Panc1 (cell line): ENCODE data around the gene PFKL. TPM values are rescaled to one million over a fixed set of nuclear protein-coding genes. Genes with fewer than 3 reads are reported as not detected.

Experiments used
- ATAC-seq: fragments of 200-7000 bp; cut with Tn5 transposase; 2 replicates; pipeline ENCODE4 v1.9.1; 2020; ENCODE audit warnings: mild to moderate bottlenecking, moderate library complexity
- BruUV-seq: library from RNA; stranded (reverse); fragments of 400-500 nt; replicated peaks from 2 replicates; lab custom pipeline; 2021; lab: Mats Ljungman, UMichigan
- CTCF ChIA-PET: fragments of 300-600 bp; sonication (Branson Sonifier 250); formaldehyde crosslinking; loops from one replicate; lab custom pipeline; 2022; ENCODE audit warnings: antibody characterized with exemption; lab: Charles Lee
- POLR2A ChIA-PET: fragments of 300-600 bp; sonication (Branson Sonifier 250); formaldehyde crosslinking; loops from one replicate; lab custom pipeline; 2022; ENCODE audit warnings: antibody characterized with exemption; lab: Charles Lee
- DNase-seq: peaks from one replicate; pipeline ENCODE4 v3.0.0-alpha.2; 2010; ENCODE audit warnings: low read depth, low spot score
- H3K27ac ChIP-seq: 2 replicates; pipeline ENCODE4 v1.5.1; 2011; ENCODE audit warnings: mild to moderate bottlenecking, low read length, inconsistent platforms
- H3K27me3 ChIP-seq: fragments of 200-500 bp; sonication (Bioruptor generic); 2 replicates; pipeline ENCODE4 v1.6.0; 2014; ENCODE audit warnings: low read length, inconsistent platforms; ENCODE audit not compliant: control insufficient read depth, insufficient read depth
- H3K36me3 ChIP-seq: fragments of 200-500 bp; sonication (Bioruptor generic); 2 replicates; pipeline ENCODE4 v1.5.1; 2014; ENCODE audit warnings: inconsistent platforms, mild to moderate bottlenecking, low read length, moderate library complexity; ENCODE audit not compliant: control insufficient read depth, insufficient read depth
- H3K4me1 ChIP-seq: 2 replicates; pipeline ENCODE4 v1.5.1; 2011; ENCODE audit warnings: inconsistent platforms, mild to moderate bottlenecking, low read length, moderate library complexity; ENCODE audit not compliant: control insufficient read depth, insufficient read depth
- H3K4me3 ChIP-seq, 2 experiments: 2 replicates each; pipeline ENCODE4 v1.5.1; 2011 to 2012; ENCODE audit warnings: low read depth in 2 of 2, low read length in 2 of 2, mild to moderate bottlenecking in 2 of 2, inconsistent platforms in 1 of 2, moderate library complexity in 1 of 2
- H3K9me3 ChIP-seq: fragments of 200-500 bp; sonication (Bioruptor generic); 2 replicates; pipeline ENCODE4 v1.5.1; 2014; ENCODE audit warnings: low read depth, mild to moderate bottlenecking, inconsistent platforms, low read length, moderate library complexity; ENCODE audit not compliant: control insufficient read depth, insufficient read depth
- POLR2AphosphoS5 ChIP-seq: IDR thresholded peaks from 2 replicates; pipeline ENCODE4 v1.6.1; 2012; ENCODE audit warnings: mild to moderate bottlenecking, low read depth, low read length, moderate library complexity
- SIN3A ChIP-seq: IDR thresholded peaks from 2 replicates; pipeline ENCODE4 v1.6.1; 2012; ENCODE audit warnings: low read depth, mild to moderate bottlenecking, low read length, moderate library complexity, borderline replicate concordance; ENCODE audit not compliant: insufficient read depth
- TCF7L2 ChIP-seq: IDR thresholded peaks from 2 replicates; pipeline ENCODE4 v1.6.1; 2011; ENCODE audit warnings: mild to moderate bottlenecking, low read depth, low read length, inconsistent platforms
- in situ Hi-C: cut with HindIII; loops from 2 replicates; pipeline ENCODE4 v1.10.0; 2016; ENCODE audit warnings: low sequenced_read_pairs, low pct_unique_long_range_greater_than_20kb
- intact Hi-C: fragments of 100-400 bp; cut with micrococcal nuclease; formaldehyde crosslinking; loops from one replicate; pipeline ENCODE4 v1.10.0; 2022; ENCODE audit not compliant: unreplicated experiment
- total RNA-seq: library from RNA; stranded (reverse); gene quantifications from one replicate; pipeline ENCODE4 v1.2.1, GENCODE V29; 2021; ENCODE audit not compliant: unreplicated experiment
- TF ChIP-seq, protein P1 (sequence below): fragments of 450-650 bp; IDR thresholded peaks from 2 replicates; pipeline ENCODE4 v1.5.1; 2017; ENCODE audit warnings: mild to moderate bottlenecking
- TF ChIP-seq, protein P2 (sequence below), 2 experiments: IDR thresholded peaks; 2 replicates each; pipeline ENCODE4 v1.6.1; 2011 to 2012; ENCODE audit warnings: low read depth in 2 of 2, control low read depth in 1 of 2, low read length in 1 of 2, mild to moderate bottlenecking in 1 of 2, moderate library complexity in 1 of 2; ENCODE audit not compliant: insufficient read depth in 1 of 2

The PFKL gene
- total RNA-seq, 1 experiment from 2014 or later: 70.1 TPM

DNA sequence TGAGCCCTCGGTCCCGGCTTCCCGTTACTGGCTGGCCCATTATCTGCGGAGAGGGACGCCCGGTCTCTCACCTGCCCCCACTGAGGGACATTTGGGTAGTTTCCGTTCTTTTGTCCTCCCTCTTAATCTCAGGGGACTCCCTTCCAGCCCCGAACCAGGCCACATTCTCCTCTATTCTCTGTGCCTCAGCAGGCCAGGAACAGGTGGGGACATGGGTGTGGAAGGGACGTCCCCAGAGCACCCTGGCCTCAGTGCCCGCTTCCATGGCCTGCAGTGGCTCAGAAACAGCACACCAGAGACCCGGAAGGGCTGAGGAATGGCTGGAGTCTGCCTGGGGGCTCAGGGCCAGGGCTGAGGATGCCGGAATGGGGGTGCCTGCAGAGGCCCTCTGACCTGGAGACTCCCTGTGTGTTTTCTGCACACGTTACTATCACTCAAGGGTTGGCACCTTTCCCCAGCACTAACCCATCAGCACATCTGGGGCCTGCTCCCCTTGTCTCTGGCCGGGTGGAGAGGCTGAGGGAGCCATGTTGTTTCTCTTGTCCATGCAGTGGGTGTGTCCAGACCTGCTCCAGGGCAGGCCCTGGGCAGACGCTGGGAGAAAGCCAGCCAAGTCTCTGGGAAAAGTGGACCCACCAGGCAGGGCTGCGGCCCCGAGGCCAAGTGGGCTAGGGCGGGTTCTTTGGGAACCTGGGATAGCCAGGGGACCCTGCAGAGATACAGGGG is 28.1 kb upstream of the PFKL start:
- no peaks in the 10 kb centered on the region for H3K4me1 ChIP-seq
- TF ChIP-seq SIN3A (no peak), POLR2AphosphoS5 (no peak), TCF7L2 (no peak)
- TF ChIP-seq, protein P1, sequence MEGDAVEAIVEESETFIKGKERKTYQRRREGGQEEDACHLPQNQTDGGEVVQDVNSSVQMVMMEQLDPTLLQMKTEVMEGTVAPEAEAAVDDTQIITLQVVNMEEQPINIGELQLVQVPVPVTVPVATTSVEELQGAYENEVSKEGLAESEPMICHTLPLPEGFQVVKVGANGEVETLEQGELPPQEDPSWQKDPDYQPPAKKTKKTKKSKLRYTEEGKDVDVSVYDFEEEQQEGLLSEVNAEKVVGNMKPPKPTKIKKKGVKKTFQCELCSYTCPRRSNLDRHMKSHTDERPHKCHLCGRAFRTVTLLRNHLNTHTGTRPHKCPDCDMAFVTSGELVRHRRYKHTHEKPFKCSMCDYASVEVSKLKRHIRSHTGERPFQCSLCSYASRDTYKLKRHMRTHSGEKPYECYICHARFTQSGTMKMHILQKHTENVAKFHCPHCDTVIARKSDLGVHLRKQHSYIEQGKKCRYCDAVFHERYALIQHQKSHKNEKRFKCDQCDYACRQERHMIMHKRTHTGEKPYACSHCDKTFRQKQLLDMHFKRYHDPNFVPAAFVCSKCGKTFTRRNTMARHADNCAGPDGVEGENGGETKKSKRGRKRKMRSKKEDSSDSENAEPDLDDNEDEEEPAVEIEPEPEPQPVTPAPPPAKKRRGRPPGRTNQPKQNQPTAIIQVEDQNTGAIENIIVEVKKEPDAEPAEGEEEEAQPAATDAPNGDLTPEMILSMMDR: no peak
- TF ChIP-seq, protein P2, sequence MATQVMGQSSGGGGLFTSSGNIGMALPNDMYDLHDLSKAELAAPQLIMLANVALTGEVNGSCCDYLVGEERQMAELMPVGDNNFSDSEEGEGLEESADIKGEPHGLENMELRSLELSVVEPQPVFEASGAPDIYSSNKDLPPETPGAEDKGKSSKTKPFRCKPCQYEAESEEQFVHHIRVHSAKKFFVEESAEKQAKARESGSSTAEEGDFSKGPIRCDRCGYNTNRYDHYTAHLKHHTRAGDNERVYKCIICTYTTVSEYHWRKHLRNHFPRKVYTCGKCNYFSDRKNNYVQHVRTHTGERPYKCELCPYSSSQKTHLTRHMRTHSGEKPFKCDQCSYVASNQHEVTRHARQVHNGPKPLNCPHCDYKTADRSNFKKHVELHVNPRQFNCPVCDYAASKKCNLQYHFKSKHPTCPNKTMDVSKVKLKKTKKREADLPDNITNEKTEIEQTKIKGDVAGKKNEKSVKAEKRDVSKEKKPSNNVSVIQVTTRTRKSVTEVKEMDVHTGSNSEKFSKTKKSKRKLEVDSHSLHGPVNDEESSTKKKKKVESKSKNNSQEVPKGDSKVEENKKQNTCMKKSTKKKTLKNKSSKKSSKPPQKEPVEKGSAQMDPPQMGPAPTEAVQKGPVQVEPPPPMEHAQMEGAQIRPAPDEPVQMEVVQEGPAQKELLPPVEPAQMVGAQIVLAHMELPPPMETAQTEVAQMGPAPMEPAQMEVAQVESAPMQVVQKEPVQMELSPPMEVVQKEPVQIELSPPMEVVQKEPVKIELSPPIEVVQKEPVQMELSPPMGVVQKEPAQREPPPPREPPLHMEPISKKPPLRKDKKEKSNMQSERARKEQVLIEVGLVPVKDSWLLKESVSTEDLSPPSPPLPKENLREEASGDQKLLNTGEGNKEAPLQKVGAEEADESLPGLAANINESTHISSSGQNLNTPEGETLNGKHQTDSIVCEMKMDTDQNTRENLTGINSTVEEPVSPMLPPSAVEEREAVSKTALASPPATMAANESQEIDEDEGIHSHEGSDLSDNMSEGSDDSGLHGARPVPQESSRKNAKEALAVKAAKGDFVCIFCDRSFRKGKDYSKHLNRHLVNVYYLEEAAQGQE (IDR thresholded peaks at IDR 0.05; ENCODE audit: insufficient read depth in 1 of 2, low read depth in 2 of 2, low read length in 1 of 2): no peak
- no TSS peak for BruUV-seq
- no peak overlapping the region for H3K4me3 ChIP-seq
- DNase-seq (no peak), ATAC-seq (no peak)
- POLR2A ChIA-PET: no interaction called here
- CTCF ChIA-PET: no interaction called here
- H3K36me3 ChIP-seq: no peaks in the 10 kb centered on the region
- H3K27me3 ChIP-seq: no peaks in the 10 kb centered on the region
- intact Hi-C loops (no loop called here), in situ Hi-C loops (no loop called here)
- H3K9me3 ChIP-seq: no peaks in the 10 kb centered on the region
- H3K27ac ChIP-seq: no peak overlapping the region

DNA sequence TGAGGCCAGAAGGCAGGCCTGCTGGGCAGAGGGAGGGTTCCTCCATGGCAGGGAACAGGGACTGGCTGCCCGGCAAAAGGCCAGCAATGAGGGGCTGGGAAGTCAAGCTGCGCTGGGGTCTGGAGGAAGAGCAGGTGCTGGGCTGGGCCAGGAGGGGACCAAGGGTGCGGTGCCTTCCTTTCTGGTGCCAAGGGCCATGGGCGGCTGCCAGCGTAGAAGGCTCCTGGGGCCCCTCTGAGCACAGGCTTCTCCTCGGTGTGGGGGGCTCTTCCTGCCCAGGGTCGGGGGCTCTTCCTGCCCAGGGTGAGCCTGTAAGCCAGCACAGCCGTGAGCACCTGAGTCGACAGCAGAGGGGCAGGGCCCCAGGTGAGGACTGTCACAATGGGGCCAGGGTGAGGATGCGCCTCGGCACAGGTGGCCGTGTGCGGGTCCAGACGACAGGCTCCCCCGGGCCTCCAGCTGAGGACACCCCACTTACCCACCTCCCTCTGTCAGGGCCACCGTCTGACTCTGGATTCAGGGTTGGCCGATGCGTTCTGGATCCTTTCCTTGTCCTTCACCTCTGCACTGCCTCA is 27.5 kb upstream of the PFKL start:
- in situ Hi-C loops: no loop called here
- Histone ChIP-seq H3K27me3 (no peaks in the 10 kb centered on the region), H3K4me1 (no peaks in the 10 kb centered on the region), H3K9me3 (no peaks in the 10 kb centered on the region), H3K4me3 (no peak overlapping the region), H3K36me3 (no peaks in the 10 kb centered on the region), H3K27ac (no peak overlapping the region)
- POLR2A ChIA-PET: no interaction called here
- no peak for ATAC-seq
- intact Hi-C loops: no loop called here
- BruUV-seq: no TSS peak
- DNase-seq: no peak
- CTCF ChIA-PET: no interaction called here
- TF ChIP-seq, protein P2 (IDR thresholded peaks at IDR 0.05; ENCODE audit: insufficient read depth in 1 of 2, low read depth in 2 of 2, low read length in 1 of 2): no peak
- TF ChIP-seq POLR2AphosphoS5: no peak
- no peak for TF ChIP-seq SIN3A
- TF ChIP-seq, protein P1: no peak
- TF ChIP-seq TCF7L2: no peak
